ENCODE measurements around the gene DCP2.
A peak's percentile ranks its signal among the peaks of the same experiment; 100 is the strongest.

DCP2 gene

GRCh38 chr5:113056988-113057387, 80.4 kb downstream of the DCP2 start:
- Histone ChIP-seq H3K4me3 (ENCODE audit: low read length) (no peak overlapping the region), H2BK15ac (replicated peaks; ENCODE audit: low read depth) (no peak overlapping the region), H3K4me2 (ENCODE audit: low read length) (no peak overlapping the region), H2BK120ac (ENCODE audit: low read depth, low read length) (no peak overlapping the region), H2BK5ac (ENCODE audit: low read length) (no peak overlapping the region), H3K27ac (ENCODE audit: low read depth, low read length) (no peak overlapping the region), H3K79me1 (ENCODE audit: low read length) (peaks cover 2% of the 10 kb centered on the region), H4K5ac (ENCODE audit: low read length) (no peak overlapping the region), H3K27me3 (ENCODE audit: insufficient read depth, low read length, poor library complexity) (no peaks in the 10 kb centered on the region), H3K56ac (ENCODE audit: low read length) (no peak overlapping the region), H3K23ac (ENCODE audit: low read length) (no peak overlapping the region), H3K36me3 (ENCODE audit: control insufficient read depth, insufficient read depth, low read length) (peaks cover 3% of the 10 kb centered on the region), H3K4ac (ENCODE audit: low read depth, low read length) (no peak overlapping the region), H3K79me2 (ENCODE audit: control insufficient read depth, insufficient read depth, low read length) (no peaks in the 10 kb centered on the region), H3K9ac (ENCODE audit: low read length) (no peak overlapping the region), H2AK5ac (ENCODE audit: low read length) (no peak overlapping the region), H3K18ac (ENCODE audit: low read length) (no peak overlapping the region), H3K4me1 (ENCODE audit: control insufficient read depth, low read depth, low read length) (no peaks in the 10 kb centered on the region), H4K8ac (ENCODE audit: low read depth, low read length) (no peak overlapping the region)
- no CpG with 5 or more reads among the region's 5 CpGs for WGBS (ENCODE audit: extremely low coverage, insufficient coverage, low lambda C conversion rate)
- DNase-seq = no peak

GRCh38 chr5:113057557-113057984, 81.0 kb downstream of the DCP2 start:
- no peak for DNase-seq
- H2BK5ac ChIP-seq (ENCODE audit: low read length) = no peak overlapping the region

DNA sequence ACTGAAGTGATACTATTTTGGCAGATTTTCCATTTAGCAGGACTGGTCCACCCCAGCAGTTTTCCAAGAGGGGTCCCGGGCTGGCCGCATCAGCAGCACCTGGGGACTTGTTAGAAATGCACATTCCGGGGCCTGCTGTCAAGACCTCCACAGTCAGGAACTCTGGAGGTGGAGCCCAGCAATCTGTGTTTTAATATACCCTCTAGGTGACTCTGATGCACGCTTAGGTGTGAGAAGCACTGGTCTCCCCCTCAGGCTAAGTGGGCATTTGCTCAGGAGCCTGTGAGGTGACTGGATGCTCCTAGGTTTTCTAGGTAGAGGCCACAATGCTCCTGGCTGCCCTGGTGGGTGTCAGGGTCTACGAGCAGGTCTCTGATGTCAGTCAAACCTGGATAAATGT, 81.7 kb downstream of the DCP2 start:
- H3K4me1 ChIP-seq (ENCODE audit: control insufficient read depth, low read depth, low read length) = no peaks in the 10 kb centered on the region

More at GRCh38 chr5:113057557-113057984, 81.0 kb downstream of the DCP2 start:
- H2BK120ac ChIP-seq (ENCODE audit: low read depth, low read length) = no peak overlapping the region
- H3K4ac ChIP-seq (ENCODE audit: low read depth, low read length) = no peak overlapping the region
- no peak overlapping the region for H3K27ac ChIP-seq (ENCODE audit: low read depth, low read length)
- WGBS (ENCODE audit: extremely low coverage, insufficient coverage, low lambda C conversion rate) = no CpG with 5 or more reads among the region's 14 CpGs
- no peaks in the 10 kb centered on the region for H3K79me2 ChIP-seq (ENCODE audit: control insufficient read depth, insufficient read depth, low read length)
- H3K56ac ChIP-seq (ENCODE audit: low read length) = no peak overlapping the region
- H3K4me3 ChIP-seq (ENCODE audit: low read length) = no peak overlapping the region
- no peak overlapping the region for H2BK15ac ChIP-seq (replicated peaks; ENCODE audit: low read depth)
- no peak overlapping the region for H4K8ac ChIP-seq (ENCODE audit: low read depth, low read length)
- no peaks in the 10 kb centered on the region for H3K27me3 ChIP-seq (ENCODE audit: insufficient read depth, low read length, poor library complexity)
- H2AK5ac ChIP-seq (ENCODE audit: low read length) = no peak overlapping the region
- H3K4me2 ChIP-seq (ENCODE audit: low read length) = no peak overlapping the region
- peaks cover 3% of the 10 kb centered on the region for H3K36me3 ChIP-seq (ENCODE audit: control insufficient read depth, insufficient read depth, low read length)
- no peak overlapping the region for H3K9ac ChIP-seq (ENCODE audit: low read length)
- H3K23ac ChIP-seq (ENCODE audit: low read length) = no peak overlapping the region
- no peak overlapping the region for H4K5ac ChIP-seq (ENCODE audit: low read length)
- peaks cover 2% of the 10 kb centered on the region for H3K79me1 ChIP-seq (ENCODE audit: low read length)
- H3K18ac ChIP-seq (ENCODE audit: low read length) = no peak overlapping the region
- no peaks in the 10 kb centered on the region for H3K4me1 ChIP-seq (ENCODE audit: control insufficient read depth, low read depth, low read length)

GRCh38 chr5:113058706-113059226, 82.2 kb downstream of the DCP2 start:
- Histone ChIP-seq H3K4ac (ENCODE audit: low read depth, low read length) (no peak overlapping the region), H2BK5ac (ENCODE audit: low read length) (no peak overlapping the region), H2AK5ac (ENCODE audit: low read length) (no peak overlapping the region), H3K79me1 (ENCODE audit: low read length) (peaks cover 2% of the 10 kb centered on the region), H3K9ac (ENCODE audit: low read length) (no peak overlapping the region), H2BK120ac (ENCODE audit: low read depth, low read length) (no peak overlapping the region), H4K8ac (ENCODE audit: low read depth, low read length) (no peak overlapping the region), H3K79me2 (ENCODE audit: control insufficient read depth, insufficient read depth, low read length) (no peaks in the 10 kb centered on the region), H3K56ac (ENCODE audit: low read length) (no peak overlapping the region), H3K27me3 (ENCODE audit: insufficient read depth, low read length, poor library complexity) (no peaks in the 10 kb centered on the region), H2BK15ac (replicated peaks; ENCODE audit: low read depth) (no peak overlapping the region), H3K4me1 (ENCODE audit: control insufficient read depth, low read depth, low read length) (no peaks in the 10 kb centered on the region), H3K4me3 (ENCODE audit: low read length) (no peak overlapping the region), H3K18ac (ENCODE audit: low read length) (no peak overlapping the region), H3K36me3 (ENCODE audit: control insufficient read depth, insufficient read depth, low read length) (peaks cover 3% of the 10 kb centered on the region), H3K27ac (ENCODE audit: low read depth, low read length) (no peak overlapping the region), H4K5ac (ENCODE audit: low read length) (no peak overlapping the region), H3K23ac (ENCODE audit: low read length) (no peak overlapping the region), H3K4me2 (ENCODE audit: low read length) (no peak overlapping the region)
- no peak for DNase-seq
- no CpG with 5 or more reads among the region's 6 CpGs for WGBS (ENCODE audit: extremely low coverage, insufficient coverage, low lambda C conversion rate)

More for the DNA sequence above, 81.7 kb downstream of the DCP2 start:
- no peak overlapping the region for H3K18ac ChIP-seq (ENCODE audit: low read length)
- H3K79me1 ChIP-seq (ENCODE audit: low read length) = peaks cover 2% of the 10 kb centered on the region
- no peak overlapping the region for H2BK15ac ChIP-seq (replicated peaks; ENCODE audit: low read depth)
- no peak overlapping the region for H3K9ac ChIP-seq (ENCODE audit: low read length)
- no peak overlapping the region for H2BK5ac ChIP-seq (ENCODE audit: low read length)
- no peak overlapping the region for H3K56ac ChIP-seq (ENCODE audit: low read length)
- no peak overlapping the region for H2BK120ac ChIP-seq (ENCODE audit: low read depth, low read length)
- no peaks in the 10 kb centered on the region for H3K79me2 ChIP-seq (ENCODE audit: control insufficient read depth, insufficient read depth, low read length)
- H3K23ac ChIP-seq (ENCODE audit: low read length) = no peak overlapping the region
- H4K8ac ChIP-seq (ENCODE audit: low read depth, low read length) = no peak overlapping the region
- H3K4me2 ChIP-seq (ENCODE audit: low read length) = no peak overlapping the region
- H3K36me3 ChIP-seq (ENCODE audit: control insufficient read depth, insufficient read depth, low read length) = peaks cover 3% of the 10 kb centered on the region
- H3K4ac ChIP-seq (ENCODE audit: low read depth, low read length) = no peak overlapping the region
- no CpG with 5 or more reads among the region's 5 CpGs for WGBS (ENCODE audit: extremely low coverage, insufficient coverage, low lambda C conversion rate)
- H3K4me3 ChIP-seq (ENCODE audit: low read length) = no peak overlapping the region
- no peak overlapping the region for H4K5ac ChIP-seq (ENCODE audit: low read length)
- no peak overlapping the region for H3K27ac ChIP-seq (ENCODE audit: low read depth, low read length)
- DNase-seq = peak; percentile 51
- no peak overlapping the region for H2AK5ac ChIP-seq (ENCODE audit: low read length)
- no peaks in the 10 kb centered on the region for H3K27me3 ChIP-seq (ENCODE audit: insufficient read depth, low read length, poor library complexity)

- H3K27me3 ChIP-seq (ENCODE audit: insufficient read depth, low read length, poor library complexity) = no peaks in the 10 kb centered on the region
- H3K4ac ChIP-seq (ENCODE audit: low read depth, low read length) = no peak overlapping the region
- no peak for DNase-seq
Observed at GRCh38 chr5:113059232-113060040, 82.8 kb downstream of the DCP2 start.

More at GRCh38 chr5:113059232-113060040, 82.8 kb downstream of the DCP2 start:
- Histone ChIP-seq H3K9ac (ENCODE audit: low read length) (no peak overlapping the region), H3K56ac (ENCODE audit: low read length) (no peak overlapping the region), H3K4me1 (ENCODE audit: control insufficient read depth, low read depth, low read length) (no peaks in the 10 kb centered on the region), H2BK5ac (ENCODE audit: low read length) (no peak overlapping the region), H4K8ac (ENCODE audit: low read depth, low read length) (no peak overlapping the region), H3K36me3 (ENCODE audit: control insufficient read depth, insufficient read depth, low read length) (peaks cover 4% of the 10 kb centered on the region), H2BK120ac (ENCODE audit: low read depth, low read length) (no peak overlapping the region), H3K23ac (ENCODE audit: low read length) (no peak overlapping the region), H2AK5ac (ENCODE audit: low read length) (no peak overlapping the region), H2BK15ac (replicated peaks; ENCODE audit: low read depth) (no peak overlapping the region), H3K4me3 (ENCODE audit: low read length) (no peak overlapping the region), H3K4me2 (ENCODE audit: low read length) (no peak overlapping the region), H3K79me2 (ENCODE audit: control insufficient read depth, insufficient read depth, low read length) (no peaks in the 10 kb centered on the region), H4K5ac (ENCODE audit: low read length) (no peak overlapping the region), H3K18ac (ENCODE audit: low read length) (no peak overlapping the region), H3K79me1 (ENCODE audit: low read length) (peaks cover 2% of the 10 kb centered on the region), H3K27ac (ENCODE audit: low read depth, low read length) (no peak overlapping the region)
- no CpG with 5 or more reads among the region's 19 CpGs for WGBS (ENCODE audit: extremely low coverage, insufficient coverage, low lambda C conversion rate)

Data from mesendoderm (in vitro differentiated cells).